GM12892 (cell line): Measurements from ENCODE around the gene SCIMP.

Experiments used
- DNase-seq: peaks from one replicate; pipeline ENCODE4 v3.0.0; 2011; ENCODE audit not compliant: insufficient read length
- FAIRE-seq: peaks from 2 replicates; lab custom pipeline; 2011; peaks lifted over from hg19 to GRCh38; lab: Jason Lieb, UNC
- POLR2A ChIP-seq: IDR thresholded peaks from 2 replicates; pipeline ENCODE4 v1.6.1; 2011; ENCODE audit warnings: low read depth, low read length, control low read depth
- POLR2AphosphoS5 ChIP-seq: IDR thresholded peaks from 2 replicates; pipeline ENCODE4 v1.6.1; 2011; ENCODE audit warnings: low read depth, low read length, control low read depth
- TAF1 ChIP-seq: IDR thresholded peaks from 2 replicates; pipeline ENCODE4 v1.6.1; 2011; ENCODE audit warnings: low read depth, mild to moderate bottlenecking, control low read depth, low read length, borderline replicate concordance

Gene SCIMP

GRCh38 chr17:5203908-5204294 is 30.8 kb downstream of the SCIMP start:
- TF ChIP-seq TAF1 (no peak), POLR2A (no peak), POLR2AphosphoS5 (no peak)
- FAIRE-seq, result peak; percentile 75
- no peak for DNase-seq

GRCh38 chr17:5203178-5203907 is 31.3 kb downstream of the SCIMP start:
- FAIRE-seq, result no peak
- TF ChIP-seq TAF1 (no peak), POLR2A (no peak), POLR2AphosphoS5 (no peak)
- no peak for DNase-seq

- FAIRE-seq, result peak; percentile 33
- TF ChIP-seq POLR2AphosphoS5 (no peak), TAF1 (no peak), POLR2A (no peak)
- DNase-seq, result no peak
Observed at GRCh38 chr17:5201011-5201410, 33.6 kb downstream of the SCIMP start.

- FAIRE-seq (peak; percentile 9), DNase-seq (no peak)
- TF ChIP-seq POLR2AphosphoS5, result no peak
Observed at GRCh38 chr17:5200360-5200759, 34.3 kb downstream of the SCIMP start.

- FAIRE-seq, result peak; percentile 90
- DNase-seq, result no peak
- TF ChIP-seq POLR2AphosphoS5, result no peak
- TF ChIP-seq POLR2A, result no peak
- no peak for TF ChIP-seq TAF1
Observed at GRCh38 chr17:5198472-5198871, 36.2 kb downstream of the SCIMP start.

GRCh38 chr17:5194346-5194745 is 40.3 kb downstream of the SCIMP start:
- TF ChIP-seq TAF1, result no peak
- TF ChIP-seq POLR2A, result no peak
- no peak for TF ChIP-seq POLR2AphosphoS5
- no peak for FAIRE-seq

GRCh38 chr17:5191541-5192417 is 42.9 kb downstream of the SCIMP start, which contains the start of gene ZNF594:
TSS of gene ZNF594 (minus strand) at chr17:5191868. CDS start at chr17:5184256, 7,612 bp downstream.
- TF ChIP-seq TAF1 (peak; percentile 73), POLR2A (peak; percentile 94), POLR2AphosphoS5 (peak; percentile 74)
- peak; percentile 99 for DNase-seq
- FAIRE-seq, result peak; percentile 100

More at GRCh38 chr17:5194346-5194745, 40.3 kb downstream of the SCIMP start:
- DNase-seq, result no peak

- DNase-seq (no peak), FAIRE-seq (no peak)
- no peak for TF ChIP-seq TAF1
- TF ChIP-seq POLR2A, result no peak
Observed at GRCh38 chr17:5184288-5184687, 50.4 kb downstream of the SCIMP start.

GRCh38 chr17:5183410-5183793 is 51.3 kb downstream of the SCIMP start:
- DNase-seq (no peak), FAIRE-seq (no peak)
- no peak for TF ChIP-seq POLR2AphosphoS5
- no peak for TF ChIP-seq TAF1
- TF ChIP-seq POLR2A, result no peak

GRCh38 chr17:5182597-5183409 is 51.9 kb downstream of the SCIMP start:
- FAIRE-seq (no peak), DNase-seq (no peak)
- no peak for TF ChIP-seq POLR2A
- TF ChIP-seq TAF1, result no peak
- TF ChIP-seq POLR2AphosphoS5, result no peak

- FAIRE-seq, result no peak
- DNase-seq, result no peak
Observed at GRCh38 chr17:5181509-5182305, 53.0 kb downstream of the SCIMP start.

More at GRCh38 chr17:5181509-5182305, 53.0 kb downstream of the SCIMP start:
- TF ChIP-seq TAF1, result no peak
- no peak for TF ChIP-seq POLR2AphosphoS5
- TF ChIP-seq POLR2A, result no peak
